Epithelial cell of proximal tubule (primary cell): Measurements from ENCODE around the gene GRN. TPM values are rescaled to one million over a fixed set of nuclear protein-coding genes. Genes with fewer than 3 reads are reported as not detected.
A peak's percentile ranks its signal among the peaks of the same experiment; 100 is the strongest.
"Not testable (repeated sequence)": the region's sequence is repeated elsewhere in the genome, so short reads cannot be mapped to it uniquely, and the experiment has no call there.

Experiments used
- DNase-seq: peaks from one replicate; pipeline ENCODE4 v3.0.0-alpha.2; 2011; ENCODE audit warnings: low read depth
- H3K4me3 ChIP-seq: 2 replicates; pipeline ENCODE4 v1.5.1; 2011; ENCODE audit warnings: low read depth, mild to moderate bottlenecking, low read length
- total RNA-seq: library from RNA; depleted of rRNA; stranded (reverse); fragments of >200 nt; gene quantifications from 2 replicates; pipeline ENCODE4 v1.2.3, GENCODE V29; 2015
- TF ChIP-seq, protein P1 (sequence below): conservative IDR thresholded peaks from 2 replicates; pipeline ENCODE4 v1.5.1; 2012; ENCODE audit warnings: low read depth, mild to moderate bottlenecking, low read length

The GRN gene
- total RNA-seq, 1 donor from 2014 or later = 567 TPM

DNA sequence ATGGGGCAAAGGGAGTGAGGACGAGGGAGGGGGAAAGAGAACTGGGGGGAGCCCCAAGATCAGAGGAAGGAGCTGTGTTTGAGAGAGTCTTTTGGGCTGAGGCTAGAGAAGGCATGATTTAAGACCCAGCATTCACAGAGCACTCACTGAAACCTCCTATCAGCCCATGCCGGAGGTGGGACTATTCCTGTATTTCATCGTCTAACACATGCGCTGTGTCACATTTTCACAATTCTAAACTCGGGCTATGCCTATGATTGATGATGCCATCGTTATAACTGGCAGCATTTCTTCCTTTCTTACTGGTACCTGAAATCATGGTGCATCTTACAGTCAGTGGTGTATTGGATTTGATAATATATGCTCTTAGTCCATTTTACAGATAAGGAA lies 15.0 kb downstream of the GRN start:
- no peak for DNase-seq
- H3K4me3 ChIP-seq = no peak overlapping the region
- TF ChIP-seq, protein P1, sequence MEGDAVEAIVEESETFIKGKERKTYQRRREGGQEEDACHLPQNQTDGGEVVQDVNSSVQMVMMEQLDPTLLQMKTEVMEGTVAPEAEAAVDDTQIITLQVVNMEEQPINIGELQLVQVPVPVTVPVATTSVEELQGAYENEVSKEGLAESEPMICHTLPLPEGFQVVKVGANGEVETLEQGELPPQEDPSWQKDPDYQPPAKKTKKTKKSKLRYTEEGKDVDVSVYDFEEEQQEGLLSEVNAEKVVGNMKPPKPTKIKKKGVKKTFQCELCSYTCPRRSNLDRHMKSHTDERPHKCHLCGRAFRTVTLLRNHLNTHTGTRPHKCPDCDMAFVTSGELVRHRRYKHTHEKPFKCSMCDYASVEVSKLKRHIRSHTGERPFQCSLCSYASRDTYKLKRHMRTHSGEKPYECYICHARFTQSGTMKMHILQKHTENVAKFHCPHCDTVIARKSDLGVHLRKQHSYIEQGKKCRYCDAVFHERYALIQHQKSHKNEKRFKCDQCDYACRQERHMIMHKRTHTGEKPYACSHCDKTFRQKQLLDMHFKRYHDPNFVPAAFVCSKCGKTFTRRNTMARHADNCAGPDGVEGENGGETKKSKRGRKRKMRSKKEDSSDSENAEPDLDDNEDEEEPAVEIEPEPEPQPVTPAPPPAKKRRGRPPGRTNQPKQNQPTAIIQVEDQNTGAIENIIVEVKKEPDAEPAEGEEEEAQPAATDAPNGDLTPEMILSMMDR = no peak

DNA sequence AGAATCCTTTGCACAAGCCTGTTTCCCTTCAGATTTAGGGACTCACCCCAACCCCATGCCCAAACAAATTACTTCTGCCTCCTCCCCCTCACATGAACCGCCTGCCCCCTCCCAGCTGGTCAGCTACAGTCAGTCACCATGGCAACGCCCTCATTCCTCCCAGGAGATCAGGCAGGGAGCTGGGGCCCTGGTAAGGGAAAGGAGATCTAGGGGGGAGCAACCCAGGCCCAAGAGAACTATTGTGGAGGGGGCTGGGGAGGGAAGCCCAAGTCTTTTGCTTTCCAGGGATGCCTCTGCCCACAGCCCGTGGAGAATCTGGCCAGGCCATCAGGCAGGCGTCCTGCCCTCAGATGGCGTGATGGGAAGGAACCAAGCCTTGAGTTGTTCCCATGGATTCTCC lies 15.7 kb downstream of the GRN start:
- DNase-seq = no peak
- TF ChIP-seq, protein P1 = no peak
- H3K4me3 ChIP-seq = no peak overlapping the region

DNA sequence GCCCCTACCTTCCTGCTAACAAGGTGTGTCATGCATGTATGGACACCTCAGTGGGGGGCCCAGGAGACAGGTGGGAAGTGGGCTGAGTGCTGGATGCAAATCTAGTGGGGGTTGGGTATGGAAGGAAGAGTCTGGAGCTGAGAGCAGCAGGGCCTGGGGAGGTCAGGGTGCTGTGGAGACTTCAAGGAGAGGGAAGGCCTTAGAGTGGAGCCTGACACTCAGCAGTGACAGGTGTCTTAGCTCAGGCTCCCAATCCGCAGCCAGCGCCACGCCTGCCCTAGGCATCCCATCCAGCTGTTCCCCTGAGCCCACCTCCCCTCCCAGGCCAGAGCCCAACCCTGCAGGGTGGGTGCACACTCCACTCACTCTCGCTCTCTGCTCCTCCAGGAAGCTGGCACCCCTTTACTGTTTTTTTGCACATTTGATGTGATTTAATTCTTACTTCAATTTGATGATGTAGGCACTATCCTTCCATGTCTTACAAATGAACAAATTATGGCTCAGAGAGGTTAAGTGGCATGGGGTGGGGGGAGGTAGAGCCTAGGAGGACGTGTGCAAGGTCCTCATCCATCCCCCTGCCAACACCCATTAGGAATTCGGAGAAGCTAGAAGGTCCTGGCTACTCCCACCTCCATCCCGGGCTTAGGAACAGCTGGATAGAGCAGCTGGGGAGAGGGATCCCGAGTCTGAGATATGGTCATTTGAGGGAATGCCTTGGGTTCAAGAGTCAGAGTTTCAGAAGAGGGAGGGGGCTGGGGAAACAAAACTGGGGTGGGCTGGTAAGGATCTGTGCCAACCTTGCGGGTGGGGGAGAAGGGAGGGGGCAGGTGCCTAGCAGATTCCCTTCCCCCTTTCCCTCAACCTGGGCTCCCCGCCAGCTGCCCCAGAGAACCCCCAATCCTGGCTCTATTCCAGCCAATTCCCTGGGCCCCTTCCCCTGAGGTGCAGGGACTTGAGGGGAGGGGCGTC lies 16.5 kb downstream of the GRN start:
- DNase-seq = no peak
- TF ChIP-seq, protein P1 = no peak
- no peak overlapping the region for H3K4me3 ChIP-seq

DNA sequence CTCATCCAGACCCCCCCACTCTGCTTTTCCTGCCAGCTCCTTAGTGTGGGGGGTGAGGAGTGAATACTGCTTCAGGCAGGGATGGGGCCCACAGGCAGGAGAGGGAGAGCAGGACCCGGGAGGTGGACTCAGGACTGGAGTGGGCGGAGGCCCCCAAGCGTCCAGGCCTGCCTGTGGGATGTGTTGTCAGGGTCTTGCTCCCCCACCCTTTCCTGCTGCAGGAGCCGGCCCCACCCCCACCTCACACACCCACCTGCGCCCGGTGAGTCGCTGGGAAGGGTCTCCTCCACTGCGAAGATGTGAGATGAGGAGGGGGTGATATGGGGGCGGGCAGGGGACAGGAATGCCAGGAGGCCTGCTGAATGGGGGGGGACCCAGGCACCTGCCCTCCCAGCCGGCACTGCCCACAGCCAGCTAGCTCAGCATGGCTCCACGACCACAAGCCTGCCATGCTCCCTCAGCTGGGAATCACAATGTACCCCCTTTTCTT lies 17.4 kb downstream of the GRN start:
- H3K4me3 ChIP-seq = peak overlapping the region; percentile 68
- TF ChIP-seq, protein P1 = no peak
- DNase-seq = no peak

DNA sequence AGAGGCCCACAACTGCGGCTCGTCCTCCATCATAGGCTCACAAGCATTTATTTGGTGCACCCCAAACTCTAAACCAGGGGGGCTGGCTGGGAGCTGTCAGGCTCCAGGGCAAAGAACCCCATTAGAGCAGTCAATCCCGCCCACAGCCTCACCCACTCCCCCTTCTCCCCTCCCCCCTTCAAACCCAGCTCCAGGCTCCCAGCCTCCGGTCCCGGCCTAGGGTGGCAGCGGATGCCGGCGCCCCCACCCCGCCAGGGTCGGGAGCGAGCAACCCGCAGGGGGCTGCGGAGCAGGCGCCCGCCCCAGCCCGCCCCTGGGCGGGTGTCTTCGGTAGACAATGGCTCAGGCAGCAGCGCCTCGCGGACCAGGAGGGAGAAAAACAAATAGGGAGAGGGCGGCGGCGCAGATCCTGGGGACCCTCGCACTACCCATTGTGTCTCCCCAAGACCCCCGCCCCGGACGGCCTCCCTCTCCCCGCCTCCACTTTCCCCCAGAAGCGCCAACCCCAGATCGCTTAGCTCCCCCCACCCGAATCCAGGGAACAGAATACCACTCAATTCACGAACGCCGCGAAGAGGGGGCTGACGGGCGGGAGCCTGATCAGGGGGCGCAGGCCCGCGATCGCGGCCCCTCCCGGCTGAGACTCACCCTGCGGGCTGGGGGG lies 18.0 kb downstream of the GRN start:
- TF ChIP-seq, protein P1 = no peak
- peak overlapping the region; percentile 68 for H3K4me3 ChIP-seq
- DNase-seq = no peak

DNA sequence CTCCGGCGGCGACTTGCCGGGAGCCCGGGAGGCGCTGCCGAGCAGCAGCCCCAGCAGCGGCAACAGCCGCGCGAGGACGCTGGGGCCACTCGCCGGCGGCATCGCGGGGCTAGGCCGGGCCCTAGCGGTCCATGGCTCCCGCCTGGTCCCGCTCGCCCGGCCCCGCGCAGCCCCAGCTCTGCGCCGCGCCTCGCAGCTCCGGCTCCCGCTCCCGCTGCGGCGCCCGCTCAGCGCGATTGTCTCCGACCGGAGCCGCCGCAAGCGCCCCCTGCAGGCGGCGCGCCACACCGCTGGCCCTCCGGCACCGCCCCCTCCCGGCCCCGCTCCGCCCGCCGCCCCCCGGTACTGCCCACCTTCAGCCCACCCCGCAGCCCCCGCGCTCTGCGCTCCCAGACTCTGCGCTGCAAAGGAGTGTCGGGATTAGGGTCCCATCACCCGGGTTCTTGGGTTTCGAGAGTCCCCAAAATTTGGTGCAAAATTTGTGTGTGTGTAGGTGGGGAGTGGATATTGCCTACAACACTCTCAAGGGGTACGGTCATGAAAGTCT lies 18.6 kb downstream of the GRN start, which contains the start of gene FAM171A2:
Gene FAM171A2 (minus strand): TSS at position 241 of the 547 bp plus-strand sequence. CDS start 139 bp downstream, at position 102.
- peak within 1 kb of the TSS; percentile 68 for H3K4me3 ChIP-seq
- no peak for DNase-seq
- TF ChIP-seq, protein P1 = peak; percentile 36

DNA sequence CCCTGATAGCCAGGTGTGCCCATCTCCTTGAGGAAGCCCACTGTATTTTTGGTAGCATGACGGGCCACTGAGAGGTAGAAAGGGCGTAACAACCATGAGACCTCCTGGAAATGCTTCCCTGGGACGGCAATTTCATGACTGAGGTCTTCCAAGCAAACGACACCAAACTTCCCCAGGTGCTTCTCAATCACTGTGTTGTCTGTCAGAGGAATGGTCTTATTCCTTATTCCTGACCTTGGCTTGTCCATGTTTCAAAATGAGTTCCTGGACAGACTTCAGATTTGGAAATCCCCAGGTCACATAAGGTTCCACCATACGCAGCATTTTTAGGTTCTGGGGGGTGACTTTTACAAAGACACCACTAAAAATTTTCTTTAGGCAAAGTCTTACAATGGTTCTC lies 19.9 kb downstream of the GRN start:
- H3K4me3 ChIP-seq, DNase-seq: not testable (repeated sequence)
